Measurements from ENCODE around the gene SAMD4B.

DNA sequence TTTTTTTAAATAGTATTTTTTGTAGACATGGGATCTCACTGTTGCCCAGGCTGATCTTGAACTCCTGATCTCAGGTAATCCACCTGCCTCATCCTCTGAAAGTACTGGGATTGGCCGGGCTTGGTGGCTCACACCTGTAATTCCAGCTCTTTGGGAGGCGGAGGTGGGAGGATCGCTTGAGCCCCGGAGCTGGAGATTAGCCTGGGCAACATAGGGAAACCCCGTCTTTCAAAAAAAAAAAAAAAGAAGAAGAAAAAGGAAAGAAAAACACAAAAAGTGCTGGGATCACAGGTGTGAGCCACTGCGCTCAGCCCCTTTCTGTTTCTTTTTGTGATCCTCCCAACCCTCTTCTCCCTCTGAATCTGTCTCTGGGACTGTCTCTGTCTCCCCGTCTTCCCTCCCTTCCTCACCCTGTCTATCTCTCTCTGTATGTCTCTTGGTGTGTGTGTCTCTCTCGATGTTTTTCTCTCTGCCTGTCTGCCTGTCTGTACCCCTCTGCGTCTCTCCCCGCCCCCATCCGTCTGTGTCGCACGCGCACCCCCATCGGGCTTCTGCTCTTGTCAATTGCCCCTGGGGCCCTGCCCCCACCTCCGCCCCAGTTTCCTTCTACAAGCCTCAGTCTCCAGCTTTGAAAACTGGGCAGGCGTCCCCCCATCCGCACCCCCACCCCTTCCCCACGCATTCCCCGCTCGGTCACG, 63.9 kb downstream of the SAMD4B start:
- TF ChIP-seq, protein P1, sequence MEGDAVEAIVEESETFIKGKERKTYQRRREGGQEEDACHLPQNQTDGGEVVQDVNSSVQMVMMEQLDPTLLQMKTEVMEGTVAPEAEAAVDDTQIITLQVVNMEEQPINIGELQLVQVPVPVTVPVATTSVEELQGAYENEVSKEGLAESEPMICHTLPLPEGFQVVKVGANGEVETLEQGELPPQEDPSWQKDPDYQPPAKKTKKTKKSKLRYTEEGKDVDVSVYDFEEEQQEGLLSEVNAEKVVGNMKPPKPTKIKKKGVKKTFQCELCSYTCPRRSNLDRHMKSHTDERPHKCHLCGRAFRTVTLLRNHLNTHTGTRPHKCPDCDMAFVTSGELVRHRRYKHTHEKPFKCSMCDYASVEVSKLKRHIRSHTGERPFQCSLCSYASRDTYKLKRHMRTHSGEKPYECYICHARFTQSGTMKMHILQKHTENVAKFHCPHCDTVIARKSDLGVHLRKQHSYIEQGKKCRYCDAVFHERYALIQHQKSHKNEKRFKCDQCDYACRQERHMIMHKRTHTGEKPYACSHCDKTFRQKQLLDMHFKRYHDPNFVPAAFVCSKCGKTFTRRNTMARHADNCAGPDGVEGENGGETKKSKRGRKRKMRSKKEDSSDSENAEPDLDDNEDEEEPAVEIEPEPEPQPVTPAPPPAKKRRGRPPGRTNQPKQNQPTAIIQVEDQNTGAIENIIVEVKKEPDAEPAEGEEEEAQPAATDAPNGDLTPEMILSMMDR (IDR thresholded peaks at IDR 0.05): no peak
- TF ChIP-seq POLR2AphosphoS5 (IDR thresholded peaks at IDR 0.05): peak; percentile 42

Data from prostate gland (tissue), 2 donors.